OCI-LY7 (cell line): ENCODE measurements around the gene RBM25. TPM values are rescaled to one million over a fixed set of nuclear protein-coding genes. Genes with fewer than 3 reads are reported as not detected.

Source experiments
- BruUV-seq: library from RNA; stranded (reverse); fragments of 400-500 nt; replicated peaks from 2 replicates; lab custom pipeline; 2021; lab: Mats Ljungman, UMichigan
- CTCF ChIA-PET: fragments of 300-600 bp; sonication (Branson Sonifier 250); formaldehyde crosslinking; loops from one replicate; lab custom pipeline; 2022; ENCODE audit warnings: antibody characterized with exemption; ENCODE audit not compliant: unreplicated experiment; lab: Charles Lee
- POLR2A ChIA-PET: fragments of 300-600 bp; sonication (Branson Sonifier 250); formaldehyde crosslinking; loops from one replicate; lab custom pipeline; 2022; ENCODE audit warnings: antibody characterized with exemption; lab: Charles Lee
- DNase-seq: peaks from one replicate; pipeline ENCODE4 v3.0.0-alpha.2; 2015; ENCODE audit warnings: low spot score
- H2AFZ ChIP-seq: fragments of 200-600 bp; sonication (generic), shearing (Covaris generic); 2 replicates; pipeline ENCODE4 v1.6.1; 2014; ENCODE audit warnings: mild to moderate bottlenecking, antibody characterized with exemption, low read length, moderate library complexity
- H3K27ac ChIP-seq: fragments of 200-600 bp; sonication (generic); 2 replicates; pipeline ENCODE4 v1.5.1; 2014; ENCODE audit warnings: mixed run types, low read depth, mild to moderate bottlenecking, moderate library complexity, low read length, inconsistent platforms; ENCODE audit not compliant: poor library complexity, severe bottlenecking
- H3K36me3 ChIP-seq: fragments of 200-600 bp; sonication (generic); 2 replicates; pipeline ENCODE4 v1.6.1; 2014; ENCODE audit warnings: mild to moderate bottlenecking, antibody characterized with exemption, low read length, moderate library complexity, mixed read lengths; ENCODE audit not compliant: insufficient read depth
- H3K4me1 ChIP-seq: fragments of 200-600 bp; sonication (generic); 2 replicates; pipeline ENCODE4 v1.5.1; 2014; ENCODE audit warnings: mild to moderate bottlenecking, low read length; ENCODE audit not compliant: insufficient read depth, poor library complexity, severe bottlenecking
- H3K4me2 ChIP-seq: fragments of 200-600 bp; sonication (generic); 2 replicates; pipeline ENCODE4 v1.6.1; 2014; ENCODE audit warnings: mild to moderate bottlenecking, low read length
- H3K4me3 ChIP-seq: fragments of 200-600 bp; sonication (generic); 2 replicates; pipeline ENCODE4 v1.5.1; 2014; ENCODE audit warnings: mild to moderate bottlenecking, low read depth, low read length; ENCODE audit not compliant: poor library complexity, severe bottlenecking
- H3K79me2 ChIP-seq: fragments of 200-600 bp; sonication (generic); 2 replicates; pipeline ENCODE4 v1.6.1; 2016; ENCODE audit warnings: low read depth, mild to moderate bottlenecking, low read length, moderate library complexity, mixed read lengths; ENCODE audit not compliant: insufficient read depth
- H3K9me2 ChIP-seq: fragments of 200-600 bp; sonication (generic); 2 replicates; pipeline ENCODE4 v1.6.1; 2016; ENCODE audit warnings: mild to moderate bottlenecking, low read length, mixed read lengths; ENCODE audit not compliant: insufficient read depth
- H3K9me3 ChIP-seq: fragments of 200-600 bp; sonication (generic); 2 replicates; pipeline ENCODE4 v1.6.1; 2014; ENCODE audit warnings: mild to moderate bottlenecking, mixed run types, low read length, mixed read lengths
- H4K20me1 ChIP-seq: fragments of 200-600 bp; sonication (generic); 2 replicates; pipeline ENCODE4 v1.6.1; 2014; ENCODE audit warnings: mild to moderate bottlenecking, antibody characterized with exemption, low read length, moderate library complexity, mixed read lengths; ENCODE audit not compliant: insufficient read depth
- EZH2phosphoT487 ChIP-seq: fragments of 200-600 bp; sonication (generic); IDR thresholded peaks from 2 replicates; pipeline ENCODE4 v1.6.1; 2018; ENCODE audit warnings: low read depth, borderline replicate concordance, mild to moderate bottlenecking, mixed run types, antibody characterized with exemption, low read length, moderate library complexity, mixed read lengths
- intact Hi-C: fragments of 100-400 bp; cut with micrococcal nuclease; formaldehyde crosslinking; loops from one replicate; pipeline ENCODE4 v1.10.0; 2022; ENCODE audit not compliant: unreplicated experiment
- total RNA-seq, 2 experiments: library from RNA; depleted of rRNA in 1 of 2; stranded (reverse); fragments of >200 nt in 1 of 2; shearing (Covaris generic) in 1 of 2; gene quantifications; 2 replicates each; pipeline ENCODE4 v1.2.3, GENCODE V29; 2014 to 2022
- TF ChIP-seq, protein P1 (sequence below): fragments of 200-600 bp; sonication (generic); conservative IDR thresholded peaks from 2 replicates; pipeline ENCODE4 v1.5.1; 2014; ENCODE audit warnings: mild to moderate bottlenecking, antibody characterized with exemption, low read length, moderate library complexity, mixed read lengths

RBM25 gene
- total RNA-seq, 2 experiments from 2014 or later: 70.5 to 120 TPM

DNA sequence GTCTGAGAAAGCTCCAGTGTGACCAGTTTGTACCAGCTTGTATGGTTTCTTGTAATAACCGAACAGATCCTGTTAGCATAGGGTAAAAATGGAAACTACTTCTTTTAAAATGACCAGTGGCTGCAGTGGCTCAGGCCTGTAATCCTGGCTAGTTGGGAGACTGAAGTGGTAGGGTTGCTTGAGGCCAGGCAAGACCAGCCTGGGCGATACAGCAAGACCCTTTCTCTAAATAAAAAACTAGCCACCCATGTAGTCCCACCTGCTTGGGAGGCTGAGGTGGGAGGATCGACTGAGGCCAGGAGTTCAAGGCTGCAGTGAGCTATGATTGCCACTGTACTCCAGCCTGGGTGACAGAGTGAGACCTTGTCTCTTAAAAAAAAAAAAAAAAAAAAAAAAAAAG lies 85.3 kb downstream of the RBM25 start:
- peaks cover 16% of the 10 kb centered on the region; the same call in 1 of the 2 replicates for H3K36me3 ChIP-seq
- H3K79me2 ChIP-seq: peaks cover 40% of the 10 kb centered on the region
- no peaks in the 10 kb centered on the region for H3K9me3 ChIP-seq
- H4K20me1 ChIP-seq: no peaks in the 10 kb centered on the region
- H3K4me2 ChIP-seq: no peak overlapping the region
- DNase-seq: no peak
- no peak overlapping the region for H3K4me3 ChIP-seq
- ChIA-PET CTCF (no interaction called here), POLR2A (interaction anchor here (0.6 kb wide), 1 partner anchor 65 kb away, joined by 3 read pairs; no protein-coding TSS in a partner anchor)
- TF ChIP-seq, protein P1, sequence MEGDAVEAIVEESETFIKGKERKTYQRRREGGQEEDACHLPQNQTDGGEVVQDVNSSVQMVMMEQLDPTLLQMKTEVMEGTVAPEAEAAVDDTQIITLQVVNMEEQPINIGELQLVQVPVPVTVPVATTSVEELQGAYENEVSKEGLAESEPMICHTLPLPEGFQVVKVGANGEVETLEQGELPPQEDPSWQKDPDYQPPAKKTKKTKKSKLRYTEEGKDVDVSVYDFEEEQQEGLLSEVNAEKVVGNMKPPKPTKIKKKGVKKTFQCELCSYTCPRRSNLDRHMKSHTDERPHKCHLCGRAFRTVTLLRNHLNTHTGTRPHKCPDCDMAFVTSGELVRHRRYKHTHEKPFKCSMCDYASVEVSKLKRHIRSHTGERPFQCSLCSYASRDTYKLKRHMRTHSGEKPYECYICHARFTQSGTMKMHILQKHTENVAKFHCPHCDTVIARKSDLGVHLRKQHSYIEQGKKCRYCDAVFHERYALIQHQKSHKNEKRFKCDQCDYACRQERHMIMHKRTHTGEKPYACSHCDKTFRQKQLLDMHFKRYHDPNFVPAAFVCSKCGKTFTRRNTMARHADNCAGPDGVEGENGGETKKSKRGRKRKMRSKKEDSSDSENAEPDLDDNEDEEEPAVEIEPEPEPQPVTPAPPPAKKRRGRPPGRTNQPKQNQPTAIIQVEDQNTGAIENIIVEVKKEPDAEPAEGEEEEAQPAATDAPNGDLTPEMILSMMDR: no peak
- TF ChIP-seq EZH2phosphoT487: no peak
- H3K4me1 ChIP-seq: no peaks in the 10 kb centered on the region
- no peaks in the 10 kb centered on the region for H3K9me2 ChIP-seq
- BruUV-seq: no TSS peak
- H2AFZ ChIP-seq: no peak overlapping the region
- H3K27ac ChIP-seq: no peak overlapping the region
- intact Hi-C loops: no loop called here

DNA sequence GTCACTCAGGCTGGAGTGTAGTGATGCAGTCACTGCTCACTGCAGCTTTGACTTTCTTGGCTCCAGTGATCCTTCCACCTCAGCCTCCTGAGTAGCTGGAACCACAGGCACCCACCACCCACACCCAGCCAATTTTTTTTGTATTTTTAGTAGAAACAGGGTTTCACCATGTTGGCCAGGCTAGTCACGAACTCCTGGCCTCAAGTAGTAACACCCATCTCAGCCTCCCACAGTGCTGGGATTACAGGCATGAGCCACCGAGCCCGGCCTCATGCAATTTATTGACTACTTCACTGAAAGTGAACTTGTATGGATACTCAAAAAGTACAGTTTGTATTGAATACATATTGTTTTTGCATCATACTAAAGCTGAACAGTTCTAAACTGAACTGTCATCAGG lies 87.0 kb downstream of the RBM25 start:
- no peak for DNase-seq
- no peak overlapping the region for H3K4me3 ChIP-seq
- no peaks in the 10 kb centered on the region for H3K9me2 ChIP-seq
- no peak overlapping the region for H3K27ac ChIP-seq
- TF ChIP-seq, protein P1: no peak
- TF ChIP-seq EZH2phosphoT487: no peak
- no peak overlapping the region for H2AFZ ChIP-seq
- intact Hi-C loops: no loop called here
- no peaks in the 10 kb centered on the region for H4K20me1 ChIP-seq
- peaks cover 28% of the 10 kb centered on the region for H3K36me3 ChIP-seq
- no peaks in the 10 kb centered on the region for H3K9me3 ChIP-seq
- peaks cover 32% of the 10 kb centered on the region for H3K79me2 ChIP-seq
- no TSS peak for BruUV-seq
- ChIA-PET POLR2A (no interaction called here), CTCF (no interaction called here)
- no peak overlapping the region for H3K4me2 ChIP-seq
- no peaks in the 10 kb centered on the region for H3K4me1 ChIP-seq

DNA sequence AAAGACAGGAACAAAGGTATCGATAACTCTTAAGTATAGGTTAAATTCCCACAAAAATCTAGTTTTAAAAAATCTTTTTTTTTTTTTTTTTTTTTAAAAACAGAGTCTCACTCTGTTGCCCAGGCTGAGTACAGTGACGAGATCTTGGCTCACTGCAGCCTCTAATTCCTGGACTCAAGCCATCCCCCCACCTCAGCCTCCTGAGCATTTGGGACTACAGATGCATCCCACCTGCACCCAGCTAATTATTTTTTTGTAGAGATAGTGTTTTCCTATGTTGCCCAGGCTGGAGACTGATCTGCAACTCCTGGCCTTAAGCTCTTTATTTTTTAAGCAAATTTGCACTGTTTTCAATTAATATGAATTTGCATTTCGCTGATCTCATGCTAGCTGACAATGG lies 87.8 kb downstream of the RBM25 start:
- no TSS peak for BruUV-seq
- intact Hi-C loops: no loop called here
- H3K4me3 ChIP-seq: no peak overlapping the region
- H3K36me3 ChIP-seq: peaks cover 33% of the 10 kb centered on the region
- peaks cover 24% of the 10 kb centered on the region for H3K79me2 ChIP-seq
- no peaks in the 10 kb centered on the region for H3K4me1 ChIP-seq
- H4K20me1 ChIP-seq: no peaks in the 10 kb centered on the region
- no peak for DNase-seq
- no peak overlapping the region for H3K27ac ChIP-seq
- CTCF ChIA-PET: no interaction called here
- no peak overlapping the region for H3K4me2 ChIP-seq
- POLR2A ChIA-PET: interaction anchor here (1.8 kb wide), 1 partner anchor 9 kb away, joined by 5 read pairs; the partner anchor contains the start of gene PSEN1
- no peaks in the 10 kb centered on the region for H3K9me2 ChIP-seq
- H2AFZ ChIP-seq: no peak overlapping the region
- TF ChIP-seq, protein P1: no peak
- TF ChIP-seq EZH2phosphoT487: no peak
- H3K9me3 ChIP-seq: no peaks in the 10 kb centered on the region
